AG08395 (cell line): Measurements from ENCODE around the gene GAS5.

Experiments used
- DNase-seq: peaks from one replicate; pipeline ENCODE4 v3.0.0; 2012; ENCODE audit warnings: mixed read lengths, low spot score

The GAS5 gene

DNA sequence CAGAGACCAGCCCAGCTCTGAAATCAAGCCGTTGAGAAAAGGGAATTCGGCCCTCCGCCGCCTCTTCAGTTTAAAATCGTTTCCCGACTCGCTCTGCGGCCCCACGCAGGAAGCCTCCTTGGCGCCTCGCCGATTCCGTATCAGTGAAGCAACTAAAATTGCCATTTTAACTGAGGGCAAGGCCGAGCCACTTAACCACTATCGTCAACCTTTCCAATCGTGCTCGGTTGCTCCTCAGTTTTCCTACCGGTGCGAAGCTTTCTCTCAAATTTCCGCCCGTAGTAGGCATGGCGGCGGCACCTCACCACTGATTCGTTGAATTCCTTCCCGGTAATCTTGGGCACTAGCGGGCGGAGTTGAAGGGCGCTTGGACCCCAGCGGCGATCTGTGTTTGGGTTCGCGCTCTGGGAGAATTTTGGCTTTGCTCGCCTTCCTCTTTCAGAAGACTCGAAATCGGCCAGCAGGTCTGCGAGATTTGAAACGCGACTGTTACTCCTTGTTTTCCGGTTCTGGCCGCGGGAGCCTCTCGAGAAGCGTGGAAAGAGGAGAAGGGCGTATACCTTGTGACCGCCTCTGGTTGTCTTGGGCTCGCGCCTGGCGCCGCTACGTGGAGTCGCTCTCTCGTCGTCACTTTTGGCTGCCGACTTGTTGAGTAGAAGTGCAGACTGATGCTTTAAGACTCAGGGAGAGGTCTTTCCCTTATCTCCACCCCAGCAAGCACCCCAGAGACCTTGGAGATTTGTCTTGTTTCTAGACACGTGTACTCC lies 43.3 kb downstream of the GAS5 start, which contains the start of the genes CENPL and DARS2:
Gene CENPL, minus strand, starts transcription at position 569 of the 767 bp plus-strand sequence. CDS start 13,584 bp downstream, outside the sequence.
Gene DARS2, plus strand, starts transcription at position 359 of the 767 bp plus-strand sequence. CDS start 557 bp downstream, outside the sequence.
- DNase-seq, result peak; percentile 95

DNA sequence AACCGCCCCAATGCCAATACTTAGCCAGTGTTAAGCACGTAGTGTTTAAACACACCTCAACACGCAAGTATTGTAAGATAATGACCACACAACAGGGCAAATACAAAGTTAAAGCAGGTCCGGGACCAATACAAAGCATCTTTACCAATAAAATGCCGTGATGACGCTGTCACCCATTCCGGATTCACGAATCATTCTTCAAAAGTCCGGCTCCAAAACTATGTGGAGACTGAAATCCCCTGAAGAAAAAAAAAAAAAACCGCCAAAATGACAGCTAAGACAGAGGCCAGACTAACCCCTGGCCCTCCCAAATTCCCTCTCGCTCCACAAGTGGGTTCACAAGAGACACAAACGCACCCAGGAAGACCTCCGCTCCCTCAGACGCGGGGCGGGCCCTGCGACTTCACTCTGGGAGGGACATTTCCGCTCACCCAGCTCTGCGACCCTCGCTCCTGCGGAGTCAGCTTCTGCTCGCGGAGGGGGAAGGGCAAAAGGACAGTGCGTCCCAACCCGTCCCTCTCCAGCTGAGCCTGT lies 43.9 kb downstream of the GAS5 start:
- no peak for DNase-seq

- DNase-seq, result no peak
Measured at GRCh38 chr1:173821680-173822079, 46.1 kb downstream of the GAS5 start.

- no peak for DNase-seq
Measured at GRCh38 chr1:173818459-173818858, 49.3 kb downstream of the GAS5 start.
